Measurements from ENCODE around the gene MED15.
"Not testable (repeated sequence)": the region's sequence is repeated elsewhere in the genome, so short reads cannot be mapped to it uniquely, and the experiment has no call there.

Gene MED15

GRCh38 chr22:20484948-20485683, 22.3 kb upstream of the MED15 start:
- no peak for DNase-seq

- no peak for DNase-seq
Observed at GRCh38 chr22:20486229-20486628, 21.2 kb upstream of the MED15 start.

GRCh38 chr22:20487715-20488114, 19.7 kb upstream of the MED15 start:
- no peak for DNase-seq

DNA sequence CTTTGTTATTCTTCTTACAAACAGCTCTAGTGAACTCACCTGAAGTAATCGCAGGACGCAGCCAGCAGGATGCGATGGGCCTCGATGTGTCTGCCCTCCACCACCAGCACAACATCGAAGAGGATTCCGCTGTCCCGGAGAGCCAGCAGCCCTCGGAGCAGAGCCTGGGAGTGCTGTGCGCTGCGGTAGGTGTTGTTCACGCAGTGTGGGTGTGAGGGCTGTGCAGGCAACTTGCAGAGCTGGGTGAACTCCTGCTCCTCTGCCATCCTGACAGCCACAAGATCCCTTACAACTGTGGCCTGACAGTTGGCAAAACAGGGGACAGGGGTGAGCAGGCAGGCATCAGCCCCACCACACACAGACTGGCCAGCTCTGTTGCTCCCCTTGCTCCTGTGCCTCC, 18.5 kb upstream of the MED15 start:
- no peak for DNase-seq

GRCh38 chr22:20490183-20490940, 17.0 kb upstream of the MED15 start:
- DNase-seq: no peak

- no peak for DNase-seq
Observed at GRCh38 chr22:20490941-20491307, 16.5 kb upstream of the MED15 start.

- no peak for DNase-seq
Observed at GRCh38 chr22:20491346-20491745, 16.1 kb upstream of the MED15 start.

DNA sequence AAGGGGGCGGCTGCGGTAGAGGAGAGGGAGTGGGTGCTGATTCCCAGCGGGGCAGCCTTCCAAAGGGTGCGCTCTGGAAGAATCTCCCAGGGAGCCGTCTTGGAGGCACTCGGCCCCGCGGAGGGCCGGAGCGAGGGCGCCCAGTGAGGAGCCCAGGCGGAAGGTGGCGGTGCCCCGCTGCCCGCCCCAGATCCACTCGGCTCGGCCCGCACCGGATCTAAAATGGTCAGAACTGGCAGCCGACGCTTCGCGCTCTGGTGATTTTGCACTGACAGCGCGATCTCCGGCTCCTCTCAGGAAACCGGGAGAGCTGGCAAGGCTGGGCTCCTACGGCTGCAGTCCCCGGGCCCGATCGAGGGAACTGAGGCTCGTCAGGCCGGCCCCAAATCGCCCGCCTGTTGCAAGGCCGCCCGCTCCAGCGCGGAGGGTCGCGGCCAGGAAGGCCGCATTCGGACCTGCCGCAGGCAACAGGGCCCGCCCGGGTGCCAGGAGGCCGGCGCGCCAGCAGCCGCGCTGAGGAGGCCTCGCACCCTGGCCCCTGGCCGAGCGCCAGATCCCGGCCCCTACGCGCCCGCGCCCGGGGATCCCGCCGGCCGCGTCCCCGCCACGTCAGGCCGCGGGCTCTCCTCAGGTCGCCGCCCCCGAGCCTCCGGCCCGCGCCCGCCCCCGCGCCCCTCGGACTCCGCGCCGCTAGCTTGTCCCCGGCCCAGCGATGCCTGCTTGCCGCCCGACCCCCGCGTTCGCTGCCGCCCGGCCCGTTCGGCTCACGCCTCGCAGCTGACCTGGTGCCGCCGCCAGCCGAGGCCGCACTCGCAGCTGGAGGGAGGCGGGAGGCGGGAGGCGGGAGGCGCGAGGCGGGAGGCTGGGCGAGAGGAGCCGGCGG, 12.2 kb upstream of the MED15 start, which contains the start of gene KLHL22:
TSS of gene KLHL22 (minus strand) at position 818 of the 883 bp plus-strand sequence. CDS start 6,584 bp downstream, outside the sequence.
- DNase-seq: peak; percentile 31

- peak; percentile 79 for DNase-seq
Observed at GRCh38 chr22:20495861-20496681, 11.3 kb upstream of the MED15 start.

DNA sequence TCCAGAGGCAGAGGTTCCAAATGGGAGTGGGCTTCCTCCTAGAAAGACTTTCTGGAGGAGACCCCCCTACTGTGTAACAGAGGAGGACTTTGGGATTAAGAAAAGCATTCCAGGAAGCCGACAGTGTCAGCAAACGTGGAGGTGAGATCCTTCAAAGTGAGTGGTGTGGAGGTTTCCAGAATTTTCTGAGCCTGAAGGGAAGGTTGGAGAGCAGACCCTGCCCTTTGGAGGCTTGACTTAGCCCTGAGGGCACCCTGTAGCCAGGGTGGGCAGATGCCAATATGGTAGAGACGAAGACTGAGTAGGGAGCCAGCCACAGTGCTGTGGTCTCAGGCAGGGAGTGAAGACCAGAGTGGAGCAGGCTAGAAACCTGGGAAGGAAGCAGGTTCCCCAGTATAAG, 10.0 kb upstream of the MED15 start:
- no peak for DNase-seq

DNA sequence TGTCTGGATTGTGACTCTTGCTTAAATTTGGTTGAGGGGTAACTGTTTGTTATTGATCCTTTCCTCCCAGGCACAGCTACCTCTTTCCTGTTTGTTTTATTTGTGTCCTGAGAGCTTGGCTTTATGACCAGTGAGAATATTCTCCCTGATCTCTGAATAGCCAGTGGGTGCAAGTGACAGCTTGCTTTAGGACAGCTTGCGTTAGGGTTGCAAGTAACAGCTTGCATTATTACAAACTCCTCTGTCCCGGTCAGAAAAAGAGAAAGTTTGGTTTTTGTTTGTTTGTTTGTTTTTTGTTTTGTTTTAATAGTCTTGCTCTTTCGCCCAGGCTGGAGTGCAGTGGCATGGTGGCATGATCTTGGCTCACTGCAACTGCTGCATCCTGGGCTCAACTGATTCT, 8.5 kb upstream of the MED15 start:
- no peak for DNase-seq

- DNase-seq: no peak
Observed at GRCh38 chr22:20499769-20500168, 7.6 kb upstream of the MED15 start.

DNA sequence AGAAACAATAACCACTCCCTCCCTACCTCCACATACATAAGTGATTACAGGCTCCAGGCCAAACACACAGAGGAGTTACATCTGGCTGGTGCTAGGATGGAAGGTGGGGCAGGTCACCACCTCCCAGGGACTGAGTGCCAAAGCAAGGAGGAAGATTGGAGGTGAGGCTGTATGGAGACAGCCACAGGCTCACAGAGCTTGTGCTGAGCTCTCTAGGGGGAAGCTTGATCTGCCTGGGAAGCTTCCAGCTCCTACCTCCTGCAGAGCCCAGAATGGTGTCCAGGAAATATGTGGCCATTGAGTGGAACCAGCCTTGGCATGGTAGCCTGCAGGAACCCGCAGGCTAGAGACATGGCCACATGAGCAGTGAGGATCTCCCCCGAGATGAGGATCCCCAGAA, 3.6 kb upstream of the MED15 start:
- no peak for DNase-seq

GRCh38 chr22:20504293-20504922, 3.0 kb upstream of the MED15 start:
- not testable (repeated sequence) for DNase-seq

GRCh38 chr22:20506543-20507252, 712 bp upstream of the MED15 start:
- DNase-seq: no peak

- not testable (repeated sequence) for DNase-seq
Observed at GRCh38 chr22:20508067-20508755, 801 bp downstream of the MED15 start.

DNA sequence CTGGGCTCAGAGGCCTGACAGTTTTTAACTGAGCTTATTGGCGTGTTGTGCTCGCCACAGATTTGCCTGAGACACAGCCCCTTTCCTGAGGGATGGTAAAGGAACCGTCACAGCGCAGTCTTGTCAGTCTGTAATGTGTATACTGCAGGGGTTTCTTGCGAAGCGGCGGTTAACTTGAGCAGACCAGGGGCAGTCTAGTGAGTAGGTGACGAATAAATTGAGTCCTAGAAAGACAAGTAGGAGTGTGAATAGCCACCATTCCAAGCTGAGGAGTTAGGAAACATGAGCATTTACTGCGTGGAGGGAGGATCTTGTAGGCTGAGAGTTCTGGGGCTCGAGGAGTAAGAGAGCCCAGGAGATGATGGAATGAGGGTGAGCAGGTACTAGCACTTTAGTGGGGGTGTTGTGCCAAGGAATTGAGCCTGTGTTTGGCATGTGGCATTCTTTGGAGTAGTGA, 1.4 kb downstream of the MED15 start:
- DNase-seq: no peak

GRCh38 chr22:20509344-20510047, 2.1 kb downstream of the MED15 start:
- no peak for DNase-seq

DNA sequence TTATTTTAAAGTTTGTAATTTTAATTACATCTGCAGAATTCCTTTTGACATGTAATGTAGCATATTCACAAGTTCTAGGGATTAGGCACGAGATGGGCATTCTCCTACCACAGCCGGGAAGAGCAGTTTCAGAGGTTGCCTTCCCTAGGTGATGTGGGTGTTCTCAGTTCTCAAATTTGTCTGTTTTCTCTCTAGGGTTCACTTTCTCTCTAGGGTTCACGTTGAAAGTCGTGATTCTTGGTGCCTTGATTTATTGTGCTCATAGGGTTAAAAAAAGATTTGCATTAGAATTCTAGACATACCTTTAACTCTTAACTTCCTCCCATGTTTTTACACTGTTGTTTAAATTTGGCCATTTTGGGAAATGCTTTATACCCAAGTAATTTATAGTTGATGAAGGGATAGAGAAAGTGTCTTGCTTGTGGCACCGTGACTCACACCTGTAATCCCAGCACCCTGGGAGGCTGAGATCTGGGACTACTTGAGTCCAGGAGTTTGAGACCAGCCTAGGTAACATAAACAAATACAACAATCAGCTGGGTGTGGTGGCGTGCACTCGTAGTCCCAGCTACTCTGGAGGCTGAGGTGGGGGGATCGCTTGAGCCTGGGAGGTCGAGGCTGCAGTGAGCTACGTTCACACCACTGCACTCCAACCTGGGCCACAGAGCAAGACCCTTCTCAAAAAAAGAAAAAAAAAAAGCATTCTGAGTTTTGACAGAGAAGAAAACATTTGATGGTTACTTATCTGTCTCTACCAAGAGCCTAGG, 3.6 kb downstream of the MED15 start:
- DNase-seq: no peak

All from 8988T (cell line).